IPS DF 19.7 (cell line): ENCODE data around the gene HEXIM1.

Source experiments
- DNase-seq: peaks from one replicate; pipeline ENCODE4 v3.0.0-alpha.2; 2013; ENCODE audit warnings: low read depth, low spot score

HEXIM1 gene

DNA sequence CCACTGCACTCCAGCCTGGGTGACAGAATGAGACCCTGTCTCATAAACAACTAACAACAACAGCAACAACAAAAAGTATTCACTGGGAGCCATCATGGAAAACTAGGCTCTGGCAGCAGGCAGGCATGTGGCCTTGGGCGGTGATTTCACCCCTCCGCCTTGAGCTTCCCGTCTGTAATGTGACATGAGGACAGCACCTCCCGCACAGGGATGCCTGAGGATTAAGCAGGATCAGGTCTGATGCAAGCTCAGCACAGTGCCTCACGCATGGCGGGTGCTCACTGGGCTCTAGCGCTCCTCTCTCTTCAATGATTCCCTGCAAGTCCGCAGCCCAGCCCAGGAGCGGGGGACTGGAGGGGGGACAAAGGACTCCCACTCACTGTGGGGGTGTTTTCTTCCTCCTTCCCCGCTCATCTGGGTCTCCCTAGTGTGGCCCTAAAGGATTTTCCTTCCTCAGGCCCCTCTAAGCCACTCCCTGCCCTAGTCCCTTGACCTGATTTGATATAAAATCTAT lies 18.8 kb upstream of the HEXIM1 start:
- no peak for DNase-seq

DNA sequence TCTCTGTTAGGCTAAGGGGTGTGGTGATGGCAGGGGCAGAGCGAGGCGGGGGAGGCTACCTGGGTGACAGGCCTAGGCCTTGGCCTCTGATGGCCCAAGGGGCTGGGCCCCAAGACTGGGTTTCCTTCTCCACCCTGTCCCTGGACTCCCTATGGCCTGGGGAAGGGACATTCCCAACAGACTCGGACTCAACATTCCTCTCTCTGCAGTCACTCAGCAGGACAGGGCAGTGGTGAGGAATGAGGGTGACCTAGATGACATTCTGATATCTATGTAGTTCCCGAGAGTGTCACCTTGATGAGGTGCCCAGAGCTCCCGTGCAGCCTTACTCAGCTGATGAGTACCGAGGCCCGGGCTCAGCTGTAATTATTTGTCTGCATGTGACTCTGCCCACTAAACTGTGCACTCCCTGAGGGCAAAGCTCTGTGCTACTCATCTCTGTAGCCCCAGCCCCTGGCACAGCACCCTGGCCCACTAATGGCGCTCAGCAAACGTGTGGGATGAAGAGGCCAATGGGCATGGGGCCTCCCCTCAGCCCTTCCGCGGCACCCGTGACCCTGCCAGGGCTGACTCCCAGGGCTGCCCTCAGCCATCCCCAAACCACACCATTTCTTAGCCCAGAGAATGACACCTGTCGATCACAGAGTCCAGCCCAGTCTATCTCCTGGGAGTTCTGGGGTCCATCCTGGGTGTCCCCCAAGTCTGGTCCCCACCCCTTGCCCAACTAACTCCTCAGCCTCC lies 18.2 kb upstream of the HEXIM1 start:
- DNase-seq, result no peak

DNA sequence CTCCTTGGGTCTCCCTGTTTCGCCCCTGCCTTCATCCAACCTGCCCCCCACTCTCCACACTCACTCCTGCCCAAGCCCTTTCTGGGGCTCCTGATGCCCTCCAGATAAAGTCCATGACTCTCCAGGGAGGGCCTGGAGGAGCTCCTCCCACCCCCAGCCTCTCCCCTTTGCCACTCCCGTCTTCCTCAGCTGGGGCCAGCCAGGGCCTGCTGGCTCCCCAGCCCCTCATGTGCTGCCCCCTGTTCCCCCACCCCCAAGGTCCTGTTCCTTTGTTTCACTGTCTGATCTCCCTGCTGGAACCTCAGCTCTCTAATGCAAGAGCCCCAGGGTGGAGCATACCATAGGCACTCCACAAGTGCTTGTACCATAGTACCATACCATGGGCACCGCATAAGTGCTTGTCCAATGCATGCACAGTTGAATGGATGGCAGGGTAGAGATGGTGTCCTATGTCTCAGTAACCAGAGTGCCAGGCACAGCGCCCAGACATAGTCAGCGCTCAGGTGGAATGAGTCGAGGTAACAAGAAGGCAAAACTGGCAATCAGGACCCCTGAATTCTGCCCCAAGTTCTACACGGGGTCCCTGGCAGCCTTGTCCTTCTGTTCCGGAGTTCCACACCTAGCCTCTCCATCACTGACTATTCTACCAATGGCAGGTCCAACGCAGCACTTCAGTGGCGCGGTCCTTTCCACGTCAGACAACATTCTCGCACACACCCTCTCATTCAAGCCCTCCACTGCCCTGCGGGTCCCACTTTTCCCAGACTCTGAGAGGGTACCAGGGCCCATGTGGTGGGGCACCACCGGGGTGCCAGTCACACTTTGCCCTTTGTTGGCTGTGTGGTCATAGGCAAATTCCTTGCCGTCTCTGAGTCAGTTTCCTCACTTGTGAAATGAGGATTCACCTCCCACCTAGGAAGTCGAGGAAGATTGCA lies 17.3 kb upstream of the HEXIM1 start:
- no peak for DNase-seq

DNA sequence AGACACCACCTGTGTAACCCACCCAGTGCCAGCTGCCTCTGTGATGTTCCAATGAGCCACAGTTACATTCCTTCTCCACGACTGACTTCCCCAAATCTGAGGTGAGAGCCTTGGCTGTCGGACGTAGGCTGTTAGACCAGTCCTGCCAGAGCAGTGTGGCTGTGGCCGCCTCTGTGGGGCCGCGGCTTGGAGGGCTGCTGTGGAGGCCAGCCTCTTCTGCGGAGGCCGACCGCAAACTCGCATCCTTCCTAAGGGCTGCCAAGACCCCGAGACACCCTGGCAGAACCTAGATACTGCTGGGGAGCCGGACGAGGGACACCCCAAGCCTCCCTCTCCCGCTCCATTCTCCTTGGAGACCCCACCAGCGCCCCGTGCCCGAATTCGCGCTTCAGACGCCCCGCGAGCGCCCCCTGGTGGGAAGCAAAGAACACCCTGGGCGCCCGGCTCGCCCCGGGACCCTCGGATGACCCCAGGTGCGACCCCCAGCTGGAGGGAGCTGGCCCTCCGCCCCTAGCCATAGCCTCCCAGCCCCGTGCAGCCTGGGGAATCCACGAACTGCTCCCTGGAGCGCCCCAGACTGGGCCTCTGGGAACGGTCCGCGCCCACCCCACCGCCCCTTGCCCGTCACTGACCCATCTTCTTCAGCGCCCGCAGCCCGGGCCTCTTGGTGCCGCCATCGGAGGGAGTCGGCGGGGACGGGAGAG lies 16.5 kb upstream of the HEXIM1 start:
- no peak for DNase-seq

DNA sequence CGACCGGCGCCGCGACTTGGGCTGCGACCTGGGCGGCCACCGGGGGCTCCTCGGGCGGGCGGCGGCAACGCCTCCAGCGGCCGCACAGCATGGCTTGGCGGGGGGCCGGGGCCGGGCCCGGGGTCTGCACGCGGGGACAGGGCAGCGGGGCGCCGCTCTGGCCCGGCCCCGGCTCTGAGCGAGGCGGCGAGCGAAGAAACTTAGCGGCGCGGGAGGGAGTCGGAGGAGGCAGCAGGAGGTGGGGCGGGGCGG lies 16.0 kb upstream of the HEXIM1 start, which contains the start of gene PLCD3:
Gene PLCD3 (minus strand): TSS at position 196 of the 252 bp plus-strand sequence. CDS start 105 bp downstream, at position 91.
- no peak for DNase-seq

DNA sequence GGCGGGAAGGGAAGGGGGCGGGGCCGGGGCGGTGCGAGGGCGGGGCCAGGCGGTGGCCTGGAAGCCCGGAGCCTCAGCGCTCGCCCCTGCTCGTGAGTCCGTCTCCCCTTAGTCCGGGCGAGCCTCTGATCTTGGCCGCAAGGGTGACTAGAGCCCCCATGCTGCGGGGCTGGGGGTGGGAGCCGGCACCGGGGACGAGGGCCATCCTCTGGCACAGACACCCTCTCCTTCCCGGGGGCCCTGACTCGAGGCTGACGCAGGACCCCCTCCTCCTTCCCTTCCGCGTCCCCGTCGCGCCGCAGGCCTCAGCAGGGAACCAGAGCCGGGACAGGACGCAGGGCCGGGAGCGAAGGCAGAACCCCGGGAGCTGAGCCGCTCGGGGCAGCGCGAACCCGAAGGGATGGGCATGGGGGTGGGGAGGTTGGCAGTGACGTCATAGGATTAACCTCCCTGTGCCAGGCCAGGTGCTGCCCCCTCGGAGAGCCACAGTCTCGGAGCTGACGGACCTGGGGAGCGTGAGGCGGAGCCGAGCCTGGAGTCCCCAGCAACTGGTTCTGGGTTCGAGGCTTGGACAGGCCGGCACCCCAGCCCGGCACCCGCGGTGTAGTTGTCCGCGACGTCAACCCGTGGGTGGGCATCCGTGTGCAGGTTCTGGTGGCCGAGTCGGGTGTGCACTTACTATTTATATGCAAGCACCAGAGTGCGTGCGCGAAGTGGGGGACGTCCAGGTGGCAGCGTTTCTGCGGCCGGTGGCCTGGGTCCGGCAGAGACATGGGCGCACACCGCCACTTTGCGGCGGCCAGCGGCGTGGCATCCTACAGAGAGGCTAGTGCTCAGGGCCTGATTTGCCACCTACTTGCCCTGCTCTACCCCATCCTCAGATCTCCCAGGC lies 15.5 kb upstream of the HEXIM1 start:
- no peak for DNase-seq

DNA sequence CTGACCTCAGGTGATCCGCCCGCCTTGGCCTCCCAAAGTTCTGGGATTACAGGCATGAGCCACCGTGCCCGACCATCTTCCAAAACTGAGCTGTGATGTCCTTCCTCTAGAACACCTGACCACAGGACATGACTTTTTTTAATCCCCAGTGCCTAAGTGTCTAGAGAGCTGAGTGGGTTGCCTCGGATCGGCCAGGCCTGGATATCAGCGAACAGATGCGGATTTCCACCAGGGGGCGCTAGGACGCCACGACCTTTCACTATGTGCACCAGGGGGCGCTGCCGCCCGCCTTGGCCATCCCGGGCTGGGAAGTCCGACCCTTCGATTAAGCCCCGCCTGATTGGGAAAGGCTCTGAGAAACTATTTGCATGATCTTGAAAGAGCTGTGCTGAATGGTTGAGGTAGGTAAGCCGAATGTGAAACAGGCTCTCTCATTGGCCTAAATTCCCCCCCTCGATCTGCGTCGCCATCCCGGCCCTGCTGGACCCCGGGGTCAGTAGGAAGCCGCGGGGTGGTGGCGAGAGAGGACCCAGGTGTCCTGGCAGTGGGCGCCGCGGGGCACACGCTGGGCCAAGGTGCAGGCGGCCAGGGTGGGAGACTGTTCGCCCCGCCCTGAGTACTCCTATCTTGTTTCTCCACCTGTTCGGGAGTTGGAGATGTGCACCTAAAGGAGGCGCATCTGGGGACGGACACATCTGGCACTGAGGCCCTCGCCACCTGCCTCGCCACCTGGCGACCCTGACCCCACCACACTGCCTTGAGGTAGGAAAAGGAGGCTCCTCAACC lies 12.9 kb upstream of the HEXIM1 start, which contains the start of gene ACBD4:
Gene ACBD4 (plus strand): TSS at position 496 of the 786 bp plus-strand sequence. CDS start 458 bp downstream, outside the sequence.
- DNase-seq, result peak; percentile 95

DNA sequence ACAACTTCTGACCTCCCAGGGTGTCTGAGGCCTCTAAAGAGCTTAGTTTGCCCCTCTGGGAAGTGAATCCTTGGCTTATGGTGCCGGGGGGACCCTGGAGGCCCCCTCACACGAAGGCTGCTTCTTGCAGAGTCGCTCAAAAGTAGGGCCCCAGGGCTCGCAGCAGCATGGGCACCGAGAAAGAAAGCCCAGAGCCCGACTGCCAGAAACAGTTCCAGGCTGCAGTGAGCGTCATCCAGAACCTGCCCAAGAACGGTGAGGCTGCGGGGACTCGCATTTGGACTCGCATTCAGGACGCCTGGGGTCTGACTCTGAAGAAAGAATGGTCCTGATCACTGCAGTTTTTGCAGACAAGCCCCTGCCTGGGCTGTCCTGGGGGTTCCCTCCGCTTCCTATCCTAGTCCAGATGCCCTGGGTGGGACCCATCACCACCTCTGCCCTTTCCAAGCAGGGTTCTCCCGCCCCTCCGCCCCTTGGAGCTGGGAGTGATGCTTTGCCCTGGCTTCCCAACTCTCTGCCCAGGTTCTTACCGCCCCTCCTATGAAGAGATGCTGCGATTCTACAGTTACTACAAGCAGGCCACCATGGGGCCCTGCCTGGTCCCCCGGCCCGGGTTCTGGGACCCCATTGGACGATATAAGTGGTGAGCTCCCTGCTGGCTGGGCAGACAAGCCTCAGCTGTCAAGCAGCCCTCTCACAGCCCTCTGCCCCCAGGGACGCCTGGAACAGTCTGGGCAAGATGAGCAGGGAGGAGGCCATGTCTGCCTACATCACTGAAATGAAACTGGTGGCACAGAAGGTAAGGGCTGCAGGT lies 12.1 kb upstream of the HEXIM1 start:
- DNase-seq, result no peak

DNA sequence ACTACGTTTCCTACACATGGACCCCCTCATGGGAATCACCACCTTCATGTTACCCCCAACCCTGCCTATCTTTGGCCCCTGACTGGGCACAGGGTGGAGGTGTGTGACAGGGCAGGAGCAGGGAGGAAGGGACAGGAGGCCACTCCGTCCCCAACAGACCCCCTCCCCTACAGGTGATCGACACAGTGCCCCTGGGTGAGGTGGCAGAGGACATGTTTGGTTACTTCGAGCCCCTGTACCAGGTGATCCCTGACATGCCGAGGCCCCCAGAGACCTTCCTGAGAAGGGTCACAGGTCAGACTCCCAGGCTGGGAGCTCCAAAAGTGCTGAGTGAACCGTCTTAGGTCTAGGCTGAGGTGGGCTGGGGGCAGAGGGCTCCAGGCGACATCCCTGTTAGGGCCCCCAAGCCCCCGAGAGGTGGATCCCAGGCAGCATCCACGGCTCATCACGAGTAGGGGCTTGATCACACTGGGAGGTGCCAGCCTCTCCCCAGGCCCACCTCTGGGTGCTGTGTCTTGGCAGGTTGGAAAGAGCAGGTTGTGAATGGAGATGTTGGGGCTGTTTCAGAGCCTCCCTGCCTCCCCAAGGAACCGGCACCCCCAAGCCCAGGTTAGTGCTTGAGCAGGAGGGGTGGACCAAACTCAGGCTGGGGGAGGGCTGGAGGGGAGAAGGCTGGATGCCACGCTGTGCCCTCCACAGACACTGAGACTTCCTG lies 11.3 kb upstream of the HEXIM1 start:
- DNase-seq, result no peak

DNA sequence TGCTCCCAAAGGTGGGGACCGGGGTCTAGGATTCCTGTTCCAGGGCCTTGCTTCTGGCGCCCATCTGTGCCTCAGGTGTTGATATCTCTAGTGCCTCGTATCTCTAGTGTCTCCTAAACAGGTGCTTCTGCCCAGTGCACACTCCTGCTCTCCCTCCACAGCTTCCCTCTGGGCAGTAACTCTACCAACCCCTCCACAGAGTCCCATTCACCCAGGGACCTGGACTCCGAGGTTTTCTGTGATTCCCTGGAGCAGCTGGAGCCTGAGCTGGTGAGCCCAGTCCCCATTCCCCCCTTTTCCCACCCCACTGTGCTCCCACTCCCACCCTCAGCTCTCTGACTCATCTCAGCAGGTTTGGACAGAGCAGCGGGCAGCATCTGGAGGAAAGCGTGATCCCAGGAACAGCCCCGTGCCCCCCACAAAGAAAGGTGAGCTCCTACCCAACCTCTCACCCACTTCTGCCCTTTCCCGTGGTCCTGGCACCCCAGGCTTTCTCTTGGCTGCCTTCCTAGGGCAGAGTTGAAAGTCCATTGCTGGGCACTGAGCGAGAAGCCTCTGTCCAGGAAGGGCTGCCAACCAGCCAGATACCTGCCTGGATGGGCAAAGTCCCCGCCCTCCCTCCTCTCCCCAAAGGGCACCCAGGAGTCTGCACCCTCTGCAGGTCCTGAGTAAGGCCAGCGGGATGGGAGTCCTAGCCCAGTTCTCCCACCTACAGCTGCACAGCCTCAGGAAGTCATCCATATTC lies 10.5 kb upstream of the HEXIM1 start:
- DNase-seq, result no peak

DNA sequence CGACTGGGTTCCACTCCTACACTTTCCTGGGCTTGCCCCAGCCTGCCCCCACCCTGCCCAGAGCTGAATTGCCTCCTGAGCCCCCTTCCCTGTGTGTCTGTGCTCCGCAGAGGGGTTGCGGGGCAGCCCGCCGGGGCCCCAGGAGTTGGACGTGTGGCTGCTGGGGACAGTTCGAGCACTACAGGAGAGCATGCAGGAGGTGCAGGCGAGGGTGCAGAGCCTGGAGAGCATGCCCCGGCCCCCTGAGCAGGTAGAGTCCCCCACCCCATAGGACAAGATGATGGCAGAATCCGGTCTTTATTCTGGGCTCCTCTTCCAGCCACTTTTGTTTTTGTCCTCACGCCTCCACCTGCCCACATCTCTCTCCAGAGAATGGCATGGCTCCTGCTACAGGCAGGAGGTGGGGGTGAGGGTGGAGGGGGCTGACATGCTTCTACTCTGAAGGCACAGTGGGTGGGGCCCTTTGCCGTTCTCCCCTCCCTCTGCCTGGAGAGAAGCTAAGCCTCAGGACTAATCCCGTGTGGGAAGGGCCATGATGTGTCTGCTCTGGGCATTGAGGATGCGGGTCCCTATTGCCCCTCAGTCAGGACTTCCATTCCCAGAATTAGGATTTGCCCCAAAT lies 9.3 kb upstream of the HEXIM1 start:
- DNase-seq, result no peak

DNA sequence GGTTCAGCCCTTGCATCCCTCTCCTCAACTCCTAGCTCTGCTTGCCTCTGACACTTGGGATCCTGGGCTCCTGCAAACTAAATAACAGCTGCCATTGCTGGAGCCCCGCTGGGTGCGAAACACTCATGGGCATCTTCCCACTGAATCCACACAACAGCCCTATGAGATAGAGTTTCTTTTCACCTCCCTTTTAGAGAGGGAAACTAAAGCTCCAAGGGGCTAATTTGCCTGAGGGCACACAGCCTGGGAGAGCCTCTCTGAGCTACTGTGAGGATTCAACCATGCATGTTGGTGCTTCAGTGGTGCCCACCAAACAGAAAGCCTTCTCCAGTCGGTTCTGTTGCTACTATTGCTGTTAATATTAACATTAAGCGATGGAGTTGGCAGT lies 8.7 kb upstream of the HEXIM1 start:
- no peak for DNase-seq

DNA sequence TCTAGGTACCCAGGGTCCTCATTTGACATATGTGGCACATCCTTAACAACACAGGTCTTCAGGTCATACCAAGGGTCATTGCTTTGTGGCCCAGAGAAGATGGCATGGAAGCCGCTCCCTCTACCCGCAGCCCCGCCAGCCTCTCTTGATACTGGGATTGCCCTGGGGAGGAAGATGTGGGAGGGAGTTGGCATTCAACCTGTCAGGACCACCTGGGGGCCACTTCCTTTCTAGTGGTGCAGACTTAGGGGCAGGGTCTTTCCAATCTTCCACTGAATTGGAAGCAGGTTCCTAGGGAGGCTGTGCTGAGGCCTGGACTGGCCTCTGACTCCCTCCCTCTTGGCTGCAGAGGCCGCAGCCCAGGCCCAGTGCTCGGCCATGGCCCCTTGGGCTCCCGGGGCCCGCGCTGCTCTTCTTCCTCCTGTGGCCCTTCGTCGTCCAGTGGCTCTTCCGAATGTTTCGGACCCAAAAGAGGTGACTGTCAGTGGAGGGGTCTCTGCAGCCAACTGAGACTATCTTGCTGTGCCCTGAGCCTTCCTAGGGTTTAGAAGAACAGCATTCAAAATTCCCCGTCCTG lies 5.1 kb upstream of the HEXIM1 start:
- no peak for DNase-seq

DNA sequence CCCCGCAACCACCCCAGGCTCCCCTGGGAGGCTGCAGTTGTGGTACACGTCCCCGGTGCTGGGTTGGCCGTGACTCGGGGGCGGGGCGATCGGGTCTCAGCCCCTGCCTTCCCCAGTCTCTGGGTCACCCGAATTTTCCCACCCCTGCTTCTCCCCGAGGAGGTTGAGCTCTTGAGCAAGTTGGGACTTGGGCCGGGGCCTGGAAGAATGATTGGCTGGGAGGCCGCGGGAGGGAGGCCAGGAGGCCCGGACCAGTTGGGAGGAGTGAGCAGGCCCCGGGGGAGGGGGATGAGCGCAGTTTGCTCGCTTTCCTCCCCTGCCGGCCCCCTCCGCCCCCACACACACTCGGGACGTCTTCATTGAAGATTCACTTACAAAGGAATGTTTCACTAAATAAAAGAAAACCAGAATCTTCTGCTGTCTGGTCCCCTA lies 4.5 kb upstream of the HEXIM1 start:
- DNase-seq, result no peak

DNA sequence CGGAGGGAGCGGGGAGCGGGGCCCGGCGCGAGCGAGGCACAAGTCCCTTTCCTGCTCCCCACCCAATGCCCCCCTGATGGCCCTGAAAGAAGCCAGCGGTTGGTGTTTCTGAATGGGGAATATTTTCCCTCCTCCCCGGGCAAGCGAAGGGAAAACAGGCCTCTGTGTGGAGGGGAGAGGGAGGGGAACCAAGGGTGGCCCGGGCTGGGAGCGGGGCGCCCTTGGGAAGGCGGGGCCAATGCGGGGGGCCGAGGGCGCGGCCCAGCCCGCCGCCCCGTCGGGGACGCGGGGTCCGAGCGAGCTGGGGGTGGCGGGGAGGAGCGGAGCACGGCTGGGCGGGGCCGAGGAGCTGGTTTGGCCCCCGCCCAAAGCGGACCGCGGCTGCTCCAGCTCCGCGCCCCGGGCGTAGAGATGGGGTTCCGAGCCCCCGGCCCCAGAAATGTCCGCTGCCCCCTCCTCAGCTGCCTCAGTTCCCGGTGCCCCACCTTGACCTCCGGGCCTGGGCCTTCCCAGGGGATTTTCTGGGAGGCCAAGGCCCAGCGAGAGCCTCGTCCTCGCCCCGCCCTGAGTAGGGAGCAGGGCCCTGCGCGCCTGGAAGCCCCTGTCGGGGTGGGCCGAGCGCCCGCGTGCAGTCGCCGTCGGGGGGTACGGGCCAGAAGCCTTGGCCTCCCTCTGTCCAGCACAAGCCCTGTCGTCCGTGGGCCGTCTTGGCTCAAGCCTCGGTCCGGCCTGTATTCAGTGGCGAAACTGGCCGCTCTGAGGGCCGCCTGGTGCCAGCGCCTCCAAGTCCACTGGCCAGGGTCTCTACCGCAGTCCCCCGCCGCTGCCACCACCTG lies 3.9 kb upstream of the HEXIM1 start:
- no peak for DNase-seq

DNA sequence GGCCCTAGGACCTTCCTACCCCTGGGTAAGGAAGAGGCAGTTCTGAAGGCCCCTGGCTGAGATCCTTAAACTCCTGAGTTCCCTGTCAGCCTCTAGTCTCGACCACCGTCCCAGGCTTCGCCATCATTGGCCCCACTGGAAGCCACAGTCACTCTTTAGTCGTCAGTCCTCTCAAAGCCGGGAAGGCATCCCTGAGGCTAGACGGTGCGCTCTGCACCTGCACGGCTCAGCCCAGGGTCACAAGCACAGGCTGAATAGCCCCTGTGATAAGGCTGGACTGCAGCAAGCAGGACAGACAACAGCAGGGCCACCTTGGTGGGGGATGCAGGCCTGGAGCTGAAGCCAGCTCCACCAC lies 3.3 kb upstream of the HEXIM1 start:
- DNase-seq, result no peak
